Thoracic aorta endothelial cell (primary cell): ENCODE data around the gene PRRC2A. TPM values are rescaled to one million over a fixed set of nuclear protein-coding genes. Genes with fewer than 3 reads are reported as not detected.

ENCODE experiments used
- small RNA-seq: library from RNA; depleted of rRNA; stranded (forward); fragments of <200 nt; gene quantifications from one replicate; pipeline ENCODE3, GENCODE V24; 2012
- total RNA-seq: library from RNA; depleted of rRNA; stranded (reverse); fragments of >200 nt; gene quantifications from 2 replicates; pipeline ENCODE4 v1.2.3, GENCODE V29; 2012

PRRC2A gene
- total RNA-seq, 1 donor = 112 TPM

Small RNA genes lying within 50 kb of the gene (small RNA-seq; reads per million reads assigned to genes)
- gene MIR6832 (0.21 reads per million), gene RF00019 (not detected), gene SNORA38 (186 reads per million, percentile 99 among the genes with 10 or more reads in this experiment), gene UQCRHP1 (not detected)

Other genes with a start within 250 kb of the PRRC2A start
- 31.8 and 44.9 TPM in 2 replicates for gene MICA, start 217.1 kb upstream of the PRRC2A start, total RNA-seq
- 22.5 and 33.1 TPM in 2 replicates for gene MICB, start 122.6 kb upstream of the PRRC2A start, total RNA-seq
- gene MCCD1, start 91.8 kb upstream of the PRRC2A start, total RNA-seq = not detected in 2 replicates
- 455 and 468 TPM in 2 replicates for gene DDX39B, start 78.7 kb upstream of the PRRC2A start, total RNA-seq
- gene ATP6V1G2, start 74.1 kb upstream of the PRRC2A start, total RNA-seq = 0.50 and 0.53 TPM in 2 replicates
- gene NFKBIL1, start 73.1 kb upstream of the PRRC2A start, total RNA-seq = 17.1 and 19.1 TPM in 2 replicates
- gene LTA, start 48.4 kb upstream of the PRRC2A start, total RNA-seq = not detected in 2 replicates
- gene TNF, start 45.1 kb upstream of the PRRC2A start, total RNA-seq = not detected in 2 replicates
- 0.80 and 1.2 TPM in 2 replicates for gene LTB, start 38.3 kb upstream of the PRRC2A start, total RNA-seq
- gene LST1, start 34.4 kb upstream of the PRRC2A start, total RNA-seq = 0.29 and 0.40 TPM in 2 replicates
- not detected in 2 replicates for gene NCR3, start 27.7 kb upstream of the PRRC2A start, total RNA-seq
- gene AIF1, start 5.5 kb upstream of the PRRC2A start, total RNA-seq = not detected in 2 replicates
- 149 and 209 TPM in 2 replicates for gene BAG6, start 31.9 kb downstream of the PRRC2A start, total RNA-seq
- gene APOM, start 35.2 kb downstream of the PRRC2A start, total RNA-seq = 0.29 TPM in 1 of 2 replicates, not detected in the other
- gene C6orf47, start 40.1 kb downstream of the PRRC2A start, total RNA-seq = 11.8 and 12.0 TPM in 2 replicates
- gene GPANK1, start 44.3 kb downstream of the PRRC2A start, total RNA-seq = 11.8 and 15.4 TPM in 2 replicates
- gene CSNK2B, start 45.4 kb downstream of the PRRC2A start, total RNA-seq = 178 and 196 TPM in 2 replicates
- 5.7 and 7.2 TPM in 2 replicates for gene LY6G5B, start 49.3 kb downstream of the PRRC2A start, total RNA-seq
- gene LY6G5C, start 60.4 kb downstream of the PRRC2A start, total RNA-seq = 1.3 and 1.6 TPM in 2 replicates
- 26.7 and 30.5 TPM in 2 replicates for gene ABHD16A, start 82.6 kb downstream of the PRRC2A start, total RNA-seq
- not detected in 2 replicates for gene LY6G6F, start 86.2 kb downstream of the PRRC2A start, total RNA-seq
- not detected in 2 replicates for gene LY6G6D, start 94.6 kb downstream of the PRRC2A start, total RNA-seq
- not detected in 2 replicates for gene LY6G6C, start 101.0 kb downstream of the PRRC2A start, total RNA-seq
- not detected in 2 replicates for gene MPIG6B, start 102.7 kb downstream of the PRRC2A start, total RNA-seq
- 35.2 and 44.4 TPM in 2 replicates for gene DDAH2, start 108.6 kb downstream of the PRRC2A start, total RNA-seq
- 650 and 798 TPM in 2 replicates for gene CLIC1, start 115.8 kb downstream of the PRRC2A start, total RNA-seq
- 18.6 and 30.9 TPM in 2 replicates for gene MSH5, start 119.3 kb downstream of the PRRC2A start, total RNA-seq
- gene SAPCD1, start 141.9 kb downstream of the PRRC2A start, total RNA-seq = 0.66 and 1.6 TPM in 2 replicates
- 0.27 and 0.29 TPM in 2 replicates for gene VWA7, start 156.6 kb downstream of the PRRC2A start, total RNA-seq
- gene VARS1, start 175.0 kb downstream of the PRRC2A start, total RNA-seq = 80.2 and 96.9 TPM in 2 replicates
- 51.3 and 55.1 TPM in 2 replicates for gene LSM2, start 186.3 kb downstream of the PRRC2A start, total RNA-seq
- 0.40 and 0.57 TPM in 2 replicates for gene HSPA1L, start 194.6 kb downstream of the PRRC2A start, total RNA-seq
- gene HSPA1A, start 194.8 kb downstream of the PRRC2A start, total RNA-seq = 35.1 and 75.0 TPM in 2 replicates
- gene HSPA1B, start 207.0 kb downstream of the PRRC2A start, total RNA-seq = 26.1 and 97.3 TPM in 2 replicates
- gene NEU1, start 242.1 kb downstream of the PRRC2A start, total RNA-seq = 43.5 and 45.3 TPM in 2 replicates